Activated CD4-positive, alpha-beta T cell treated with anti-CD3 and anti-CD28 coated beads, Interleukin-2, amount 10 ng/mL, durations not matched to agents 7 days and 5 days (primary cell): Measurements from ENCODE around the gene TRPM4. TPM values are rescaled to one million over a fixed set of nuclear protein-coding genes. Genes with fewer than 3 reads are reported as not detected.
A peak's percentile ranks its signal among the peaks of the same experiment; 100 is the strongest.
"Not testable (repeated sequence)": the region's sequence is repeated elsewhere in the genome, so short reads cannot be mapped to it uniquely, and the experiment has no call there.

Source experiments
- CTCF ChIA-PET: fragments of 350-600 bp; sonication (Branson Sonifier 250); formaldehyde crosslinking; loops from one replicate; lab custom pipeline; 2021; ENCODE audit warnings: antibody characterized with exemption; lab: Charles Lee
- POLR2A ChIA-PET: fragments of 350-600 bp; sonication (Branson Sonifier 250); formaldehyde crosslinking; loops from one replicate; lab custom pipeline; 2021; ENCODE audit warnings: antibody characterized with exemption; lab: Charles Lee
- DNase-seq: peaks from one replicate; pipeline ENCODE4 v3.0.0-alpha.2; 2020
- H3K27ac Mint-ChIP-seq: one replicate; pipeline ENCODE4 v1.8.0; 2021; ENCODE audit warnings: mild to moderate bottlenecking, moderate library complexity, mixed read lengths
- H3K27me3 Mint-ChIP-seq: one replicate; pipeline ENCODE4 v1.8.0; 2021; ENCODE audit warnings: mixed read lengths
- H3K36me3 Mint-ChIP-seq: one replicate; pipeline ENCODE4 v1.8.0; 2021; ENCODE audit warnings: low read depth, mixed read lengths
- H3K4me1 Mint-ChIP-seq: one replicate; pipeline ENCODE4 v1.8.0; 2021; ENCODE audit warnings: mixed read lengths
- H3K4me3 Mint-ChIP-seq: one replicate; pipeline ENCODE4 v1.8.0; 2021; ENCODE audit warnings: mild to moderate bottlenecking, moderate library complexity, mixed read lengths
- H3K9me3 Mint-ChIP-seq: one replicate; pipeline ENCODE4 v1.8.0; 2021; ENCODE audit warnings: mixed read lengths
- total RNA-seq, 2 experiments: library from RNA; stranded (reverse); gene quantifications; one replicate each; pipeline ENCODE4 v1.2.3, GENCODE V29; 2021

TRPM4 gene
- total RNA-seq, 2 experiments from 2014 or later: 0.25 to 0.33 TPM

GRCh38 chr19:49182848-49183375 lies 25.3 kb downstream of the TRPM4 start:
- no peaks in the 10 kb centered on the region for H3K27me3 Mint-ChIP-seq
- no peak for DNase-seq
- POLR2A ChIA-PET: no interaction called here
- peaks cover 11% of the 10 kb centered on the region for H3K9me3 Mint-ChIP-seq
- H3K4me1 Mint-ChIP-seq: no peaks in the 10 kb centered on the region
- H3K4me3 Mint-ChIP-seq: no peak overlapping the region
- no peak overlapping the region for H3K27ac Mint-ChIP-seq
- H3K36me3 Mint-ChIP-seq: no peaks in the 10 kb centered on the region
- CTCF ChIA-PET: no interaction called here

DNA sequence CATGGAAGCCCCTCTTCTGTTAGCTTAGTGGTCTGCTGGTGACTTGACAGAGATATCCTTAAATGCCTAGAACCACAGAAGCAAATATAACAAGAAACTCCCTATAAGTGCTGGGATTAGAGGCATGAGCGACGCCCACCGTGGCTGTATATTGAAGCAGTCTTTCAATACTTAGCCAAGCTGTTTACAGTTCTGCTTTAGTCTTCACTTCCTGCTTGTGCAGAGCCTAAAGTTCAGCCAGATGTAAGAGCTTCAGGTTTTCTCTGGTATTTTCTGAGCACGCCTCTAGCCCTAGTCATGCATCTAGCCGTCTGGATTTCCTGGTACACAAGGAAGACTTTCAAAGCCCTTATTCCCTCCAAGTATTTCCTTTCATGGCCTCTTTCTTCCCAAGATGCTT lies 28.5 kb downstream of the TRPM4 start:
- H3K36me3 Mint-ChIP-seq: no peaks in the 10 kb centered on the region
- ChIA-PET CTCF (interaction anchor here (0.6 kb wide), 1 partner anchor 573 kb away, joined by 7 read pairs; no protein-coding TSS in a partner anchor), POLR2A (no interaction called here)
- H3K4me3 Mint-ChIP-seq: no peak overlapping the region
- no peak for DNase-seq
- H3K27ac Mint-ChIP-seq: peak overlapping the region; percentile 50
- no peaks in the 10 kb centered on the region for H3K27me3 Mint-ChIP-seq
- peaks cover 19% of the 10 kb centered on the region for H3K9me3 Mint-ChIP-seq
- H3K4me1 Mint-ChIP-seq: peaks cover 19% of the 10 kb centered on the region

DNA sequence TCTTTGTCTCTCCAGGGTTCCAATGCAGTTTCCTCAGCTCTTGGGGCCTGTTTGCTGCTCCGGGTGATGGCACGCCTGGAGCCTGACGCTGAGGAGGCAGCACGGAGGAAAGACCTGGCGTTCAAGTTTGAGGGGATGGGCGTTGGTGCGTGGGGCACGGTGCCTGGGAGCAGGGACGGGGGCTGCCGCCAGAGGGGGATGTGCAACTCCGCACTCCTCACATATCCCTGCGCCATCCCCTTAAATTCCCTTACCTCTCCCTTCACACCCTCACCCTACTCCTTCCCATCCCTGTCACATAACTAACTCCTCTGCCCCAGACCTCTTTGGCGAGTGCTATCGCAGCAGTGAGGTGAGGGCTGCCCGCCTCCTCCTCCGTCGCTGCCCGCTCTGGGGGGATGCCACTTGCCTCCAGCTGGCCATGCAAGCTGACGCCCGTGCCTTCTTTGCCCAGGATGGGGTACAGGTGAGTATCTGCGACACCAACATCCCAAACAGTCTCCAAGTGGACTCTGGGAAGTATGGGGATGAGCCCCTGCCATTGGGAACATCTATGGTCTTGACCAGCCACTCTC lies 31.1 kb downstream of the TRPM4 start:
- no peak for DNase-seq
- Mint-ChIP-seq H3K4me1 (peaks cover 19% of the 10 kb centered on the region), H3K27ac (no peak overlapping the region), H3K9me3 (peaks cover 16% of the 10 kb centered on the region), H3K36me3 (no peaks in the 10 kb centered on the region), H3K4me3 (no peak overlapping the region), H3K27me3 (no peaks in the 10 kb centered on the region)
- CTCF ChIA-PET: interaction anchor here (1.4 to 2.3 kb wide), 2 partner anchors 10 to 11 kb away, joined by 3 to 10 read pairs; no protein-coding TSS in a partner anchor
- POLR2A ChIA-PET: no interaction called here

DNA sequence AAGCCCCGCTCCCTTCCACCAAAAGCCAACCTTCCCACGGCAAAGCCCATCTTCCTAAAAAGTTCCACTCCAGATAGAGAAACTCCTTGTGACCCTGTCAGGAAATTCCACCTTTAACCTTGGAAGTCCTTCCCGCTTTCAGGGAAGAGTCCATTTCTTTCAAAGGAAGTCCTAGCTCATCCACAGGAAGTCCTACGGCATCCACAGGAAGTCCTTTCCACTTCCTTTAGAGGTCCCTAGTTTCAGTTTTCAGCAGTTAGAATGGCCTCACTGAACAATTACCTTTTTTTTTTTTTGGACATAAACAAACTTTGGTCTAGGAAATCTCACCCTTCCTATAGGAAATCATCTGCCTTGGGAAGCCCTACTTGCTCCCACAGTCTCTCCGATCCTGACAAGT lies 31.7 kb downstream of the TRPM4 start:
- CTCF ChIA-PET: interaction anchor here (0.7 kb wide), 1 partner anchor 10 kb away, joined by 4 read pairs; no protein-coding TSS in a partner anchor
- H3K36me3 Mint-ChIP-seq: no peaks in the 10 kb centered on the region
- peaks cover 19% of the 10 kb centered on the region for H3K4me1 Mint-ChIP-seq
- H3K27me3 Mint-ChIP-seq: peaks cover 2% of the 10 kb centered on the region
- DNase-seq: no peak
- POLR2A ChIA-PET: no interaction called here
- peaks cover 12% of the 10 kb centered on the region for H3K9me3 Mint-ChIP-seq
- no peak overlapping the region for H3K27ac Mint-ChIP-seq
- H3K4me3 Mint-ChIP-seq: no peak overlapping the region

- no peak overlapping the region for H3K27ac Mint-ChIP-seq
- DNase-seq: no peak
- peaks cover 2% of the 10 kb centered on the region for H3K27me3 Mint-ChIP-seq
- H3K4me3 Mint-ChIP-seq: no peak overlapping the region
- no peaks in the 10 kb centered on the region for H3K36me3 Mint-ChIP-seq
- H3K9me3 Mint-ChIP-seq: peaks cover 12% of the 10 kb centered on the region
- ChIA-PET POLR2A (no interaction called here), CTCF (interaction anchor here (0.7 kb wide), 1 partner anchor 16 kb away, joined by 3 read pairs; no protein-coding TSS in a partner anchor)
- H3K4me1 Mint-ChIP-seq: peaks cover 19% of the 10 kb centered on the region
Measured at GRCh38 chr19:49190781-49191180, 33.2 kb downstream of the TRPM4 start.

GRCh38 chr19:49193822-49194394 lies 36.3 kb downstream of the TRPM4 start:
- Mint-ChIP-seq H3K36me3 (no peaks in the 10 kb centered on the region), H3K4me3 (no peak overlapping the region), H3K27ac (no peak overlapping the region), H3K9me3 (peaks cover 8% of the 10 kb centered on the region), H3K27me3 (peaks cover 2% of the 10 kb centered on the region), H3K4me1 (peaks cover 16% of the 10 kb centered on the region)
- CTCF ChIA-PET: interaction anchor here (0.6 to 1.3 kb wide), 2 partner anchors 96 to 1285 kb away, joined by 3 to 4 read pairs; no protein-coding TSS in a partner anchor
- POLR2A ChIA-PET: no interaction called here
- no peak for DNase-seq

DNA sequence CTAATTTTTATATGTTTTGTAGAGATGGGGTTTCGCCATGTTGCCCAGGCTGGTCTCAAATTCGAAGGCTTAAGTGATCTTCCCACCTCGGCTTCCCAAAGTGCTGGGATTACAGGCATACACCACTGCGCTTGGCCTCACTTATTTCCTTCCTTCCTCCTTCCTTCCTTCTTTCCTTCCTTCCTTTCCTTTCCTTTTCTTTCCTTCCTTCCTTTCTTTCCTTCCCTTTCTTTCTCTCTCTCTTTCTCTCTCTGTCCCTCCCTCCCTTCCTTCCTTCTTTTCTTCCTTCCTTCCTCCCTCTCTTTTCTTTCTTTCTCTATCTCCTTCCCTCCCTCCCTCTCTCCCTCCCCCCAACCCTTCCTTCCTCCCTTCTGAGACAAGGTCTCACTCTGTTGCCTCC lies 36.8 kb downstream of the TRPM4 start:
- ChIA-PET CTCF (interaction anchor here (0.6 kb wide), 1 partner anchor 1284 kb away, joined by 4 read pairs; no protein-coding TSS in a partner anchor), POLR2A (no interaction called here)
- Mint-ChIP-seq H3K27ac (no peak overlapping the region), H3K27me3 (peaks cover 2% of the 10 kb centered on the region), H3K4me3 (no peak overlapping the region), H3K36me3 (no peaks in the 10 kb centered on the region), H3K9me3 (peaks cover 8% of the 10 kb centered on the region), H3K4me1 (peaks cover 14% of the 10 kb centered on the region)
- no peak for DNase-seq

DNA sequence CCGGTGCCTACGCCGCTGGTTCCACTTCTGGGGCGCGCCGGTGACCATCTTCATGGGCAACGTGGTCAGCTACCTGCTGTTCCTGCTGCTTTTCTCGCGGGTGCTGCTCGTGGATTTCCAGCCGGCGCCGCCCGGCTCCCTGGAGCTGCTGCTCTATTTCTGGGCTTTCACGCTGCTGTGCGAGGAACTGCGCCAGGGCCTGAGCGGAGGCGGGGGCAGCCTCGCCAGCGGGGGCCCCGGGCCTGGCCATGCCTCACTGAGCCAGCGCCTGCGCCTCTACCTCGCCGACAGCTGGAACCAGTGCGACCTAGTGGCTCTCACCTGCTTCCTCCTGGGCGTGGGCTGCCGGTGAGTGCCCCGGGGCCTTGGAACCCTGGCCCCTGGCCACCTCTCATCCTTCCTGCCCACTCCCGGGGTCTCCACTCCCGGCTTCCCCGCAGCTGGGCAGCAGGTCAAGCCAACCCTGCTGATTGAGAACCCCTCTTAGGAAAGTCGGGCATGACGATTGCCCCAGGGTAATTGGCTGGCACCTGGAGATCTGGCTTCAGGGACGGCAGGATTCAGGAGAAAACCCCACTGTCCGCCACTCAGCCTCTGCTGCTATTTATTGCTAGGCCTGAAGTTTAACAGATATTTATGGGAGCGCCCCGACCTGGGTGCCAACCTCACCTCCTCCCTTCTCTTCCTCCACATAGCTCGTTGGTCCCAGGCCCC lies 39.1 kb downstream of the TRPM4 start:
- Mint-ChIP-seq H3K4me3 (no peak overlapping the region), H3K36me3 (no peaks in the 10 kb centered on the region), H3K27ac (no peak overlapping the region), H3K4me1 (peaks cover 11% of the 10 kb centered on the region), H3K27me3 (peaks cover 2% of the 10 kb centered on the region), H3K9me3 (no peaks in the 10 kb centered on the region)
- ChIA-PET CTCF (no interaction called here), POLR2A (no interaction called here)
- DNase-seq: no peak

DNA sequence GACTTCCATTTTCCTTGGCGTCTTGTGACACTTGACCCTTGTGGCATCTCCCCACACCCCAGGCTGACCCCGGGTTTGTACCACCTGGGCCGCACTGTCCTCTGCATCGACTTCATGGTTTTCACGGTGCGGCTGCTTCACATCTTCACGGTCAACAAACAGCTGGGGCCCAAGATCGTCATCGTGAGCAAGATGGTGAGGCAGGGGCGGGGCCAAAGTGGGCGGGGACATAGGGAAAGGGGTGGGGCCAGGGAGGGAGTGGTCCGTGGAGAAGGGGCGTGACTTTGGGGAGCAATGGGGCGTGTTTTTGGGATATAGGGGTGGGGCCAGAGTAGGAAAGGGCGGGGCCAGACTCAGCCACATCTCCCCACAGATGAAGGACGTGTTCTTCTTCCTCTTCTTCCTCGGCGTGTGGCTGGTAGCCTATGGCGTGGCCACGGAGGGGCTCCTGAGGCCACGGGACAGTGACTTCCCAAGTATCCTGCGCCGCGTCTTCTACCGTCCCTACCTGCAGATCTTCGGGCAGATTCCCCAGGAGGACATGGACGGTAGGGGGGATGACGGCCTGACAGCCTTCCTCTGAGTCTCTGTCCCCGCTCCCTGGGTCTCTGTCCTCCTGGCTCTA lies 42.8 kb downstream of the TRPM4 start:
- DNase-seq: no peak
- Mint-ChIP-seq H3K4me1 (peaks cover 11% of the 10 kb centered on the region), H3K27me3 (no peaks in the 10 kb centered on the region), H3K27ac (no peak overlapping the region), H3K4me3 (no peak overlapping the region), H3K9me3 (no peaks in the 10 kb centered on the region), H3K36me3 (no peaks in the 10 kb centered on the region)
- CTCF ChIA-PET: interaction anchor here (0.9 kb wide), 1 partner anchor 102 kb away, joined by 3 read pairs; no protein-coding TSS in a partner anchor
- POLR2A ChIA-PET: no interaction called here

- Mint-ChIP-seq H3K9me3 (no peaks in the 10 kb centered on the region), H3K27me3 (no peaks in the 10 kb centered on the region), H3K4me3 (no peak overlapping the region), H3K27ac (no peak overlapping the region), H3K4me1 (peaks cover 11% of the 10 kb centered on the region), H3K36me3 (no peaks in the 10 kb centered on the region)
- DNase-seq: no peak
- POLR2A ChIA-PET: no interaction called here
- CTCF ChIA-PET: no interaction called here
Measured at GRCh38 chr19:49201042-49201441, 43.5 kb downstream of the TRPM4 start.

DNA sequence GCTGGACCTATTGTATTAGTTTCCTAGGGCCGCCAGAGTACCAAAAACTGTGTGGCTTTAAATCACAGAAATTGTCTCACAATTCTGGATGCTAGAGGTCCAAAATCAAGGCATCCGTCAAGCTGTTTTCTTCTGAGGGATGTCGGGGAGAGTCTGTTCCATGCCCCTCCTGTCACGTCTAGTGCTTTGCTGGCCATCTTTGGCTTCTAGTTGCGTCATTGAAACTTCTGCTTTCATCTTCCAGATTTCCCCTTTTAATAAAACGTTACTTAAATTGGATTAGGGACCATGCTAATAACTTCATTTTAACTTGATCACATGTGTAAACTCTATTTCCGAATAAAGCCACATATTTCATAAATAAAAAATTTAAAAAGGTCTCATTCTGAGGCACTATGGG lies 47.5 kb downstream of the TRPM4 start:
- ChIA-PET POLR2A (no interaction called here), CTCF (interaction anchor here (0.6 to 1.0 kb wide), 2 partner anchors 75 to 108 kb away, joined by 3 read pairs; no protein-coding TSS in a partner anchor)
- Mint-ChIP-seq H3K4me3 (no peak overlapping the region), H3K27ac (no peak overlapping the region), H3K36me3 (no peaks in the 10 kb centered on the region), H3K27me3 (no peaks in the 10 kb centered on the region), H3K4me1 (peaks cover 7% of the 10 kb centered on the region), H3K9me3 (no peaks in the 10 kb centered on the region)
- no peak for DNase-seq

GRCh38 chr19:49209502-49209901 lies 51.9 kb downstream of the TRPM4 start:
- H3K27me3 Mint-ChIP-seq, POLR2A ChIA-PET: not testable (repeated sequence)

More at GRCh38 chr19:49209502-49209901, 51.9 kb downstream of the TRPM4 start:
- H3K9me3 Mint-ChIP-seq, H3K27ac Mint-ChIP-seq, H3K36me3 Mint-ChIP-seq, H3K4me3 Mint-ChIP-seq, DNase-seq: not testable (repeated sequence)
- CTCF ChIA-PET: interaction anchor here (1.1 to 1.6 kb wide), 2 partner anchors 112 to 190 kb away, joined by 3 to 8 read pairs; no protein-coding TSS in a partner anchor
- peaks cover 15% of the 10 kb centered on the region for H3K4me1 Mint-ChIP-seq
